ENCODE measurements around the gene RBM20. TPM values are rescaled to one million over a fixed set of nuclear protein-coding genes. Genes with fewer than 3 reads are reported as not detected.
A peak's percentile ranks its signal among the peaks of the same experiment; 100 is the strongest.

RBM20 gene
- total RNA-seq, 2 experiments from 2014 or later: 0.38 to 0.72 TPM

- peaks cover 4% of the 10 kb centered on the region for H3K9me3 Mint-ChIP-seq
- intact Hi-C loops (cut with micrococcal nuclease): no loop called here
- POLR2A ChIA-PET: interaction anchor here (0.9 to 2.1 kb wide), 4 partner anchors 10 to 76 kb away, joined by 3 to 7 read pairs (median 4); no protein-coding TSS in a partner anchor
- H3K27me3 Mint-ChIP-seq: no peaks in the 10 kb centered on the region
- TF ChIP-seq, protein P1, sequence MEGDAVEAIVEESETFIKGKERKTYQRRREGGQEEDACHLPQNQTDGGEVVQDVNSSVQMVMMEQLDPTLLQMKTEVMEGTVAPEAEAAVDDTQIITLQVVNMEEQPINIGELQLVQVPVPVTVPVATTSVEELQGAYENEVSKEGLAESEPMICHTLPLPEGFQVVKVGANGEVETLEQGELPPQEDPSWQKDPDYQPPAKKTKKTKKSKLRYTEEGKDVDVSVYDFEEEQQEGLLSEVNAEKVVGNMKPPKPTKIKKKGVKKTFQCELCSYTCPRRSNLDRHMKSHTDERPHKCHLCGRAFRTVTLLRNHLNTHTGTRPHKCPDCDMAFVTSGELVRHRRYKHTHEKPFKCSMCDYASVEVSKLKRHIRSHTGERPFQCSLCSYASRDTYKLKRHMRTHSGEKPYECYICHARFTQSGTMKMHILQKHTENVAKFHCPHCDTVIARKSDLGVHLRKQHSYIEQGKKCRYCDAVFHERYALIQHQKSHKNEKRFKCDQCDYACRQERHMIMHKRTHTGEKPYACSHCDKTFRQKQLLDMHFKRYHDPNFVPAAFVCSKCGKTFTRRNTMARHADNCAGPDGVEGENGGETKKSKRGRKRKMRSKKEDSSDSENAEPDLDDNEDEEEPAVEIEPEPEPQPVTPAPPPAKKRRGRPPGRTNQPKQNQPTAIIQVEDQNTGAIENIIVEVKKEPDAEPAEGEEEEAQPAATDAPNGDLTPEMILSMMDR (IDR thresholded peaks at IDR 0.05): no peak
- H3K4me1 Mint-ChIP-seq (ENCODE audit: low read depth): peaks cover 68% of the 10 kb centered on the region
- H3K4me3 Mint-ChIP-seq: no peak overlapping the region
- ATAC-seq: peak; percentile 57
- peak overlapping the region; percentile 55 for H3K27ac Mint-ChIP-seq
- peak; percentile 52 for DNase-seq
- no peaks in the 10 kb centered on the region for H3K36me3 Mint-ChIP-seq (ENCODE audit: low read depth)
- CTCF ChIA-PET: no interaction called here
Observed at GRCh38 chr10:110850099-110850498, 206.0 kb downstream of the RBM20 start.

DNA sequence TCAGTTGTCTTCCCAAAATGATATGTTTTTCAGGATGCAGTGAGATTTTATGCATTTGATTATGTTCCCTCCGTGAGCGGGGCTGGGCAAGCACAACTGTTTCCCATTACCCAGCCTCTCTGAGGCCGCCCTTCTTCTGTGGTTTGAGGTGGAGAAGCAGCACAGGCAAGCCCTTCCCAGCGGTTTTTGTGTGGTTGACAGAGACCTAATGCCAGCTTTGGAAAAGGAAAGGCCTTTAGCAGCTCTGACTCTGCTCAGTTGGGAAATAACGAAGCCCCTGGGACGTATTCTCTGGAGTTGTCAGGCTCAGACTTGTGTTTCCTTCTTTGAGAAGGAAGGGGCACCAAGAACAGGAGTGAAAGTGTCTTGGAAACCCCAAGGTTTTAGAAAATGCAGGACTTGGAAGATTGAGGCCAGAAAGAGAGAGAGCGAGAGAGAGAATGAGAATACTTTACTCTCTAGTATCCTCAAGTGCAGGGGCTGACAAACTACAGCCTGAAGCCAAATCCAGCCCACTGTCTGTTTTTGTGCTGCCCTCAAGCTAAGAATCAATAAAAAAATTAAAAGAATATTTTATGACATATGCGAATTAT lies 207.0 kb downstream of the RBM20 start:
- Mint-ChIP-seq H3K4me3 (peak overlapping the region; percentile 38), H3K36me3 (ENCODE audit: low read depth) (peaks cover 2% of the 10 kb centered on the region), H3K27ac (peak overlapping the region; percentile 65), H3K9me3 (peaks cover 8% of the 10 kb centered on the region), H3K27me3 (no peaks in the 10 kb centered on the region), H3K4me1 (ENCODE audit: low read depth) (peaks cover 63% of the 10 kb centered on the region)
- TF ChIP-seq, protein P1 (IDR thresholded peaks at IDR 0.05): no peak
- POLR2A ChIA-PET: interaction anchor here (0.6 to 3.4 kb wide), 9 partner anchors 8 to 331 kb away, joined by 3 to 23 read pairs (median 5); no protein-coding TSS in a partner anchor
- ATAC-seq: no peak
- intact Hi-C loops (cut with micrococcal nuclease): no loop called here
- DNase-seq: peak; percentile 34
- CTCF ChIA-PET: interaction anchor here (1.2 to 2.4 kb wide), 3 partner anchors 7 to 64 kb away, joined by 3 to 15 read pairs (median 8); no protein-coding TSS in a partner anchor

GRCh38 chr10:110852255-110852896 lies 208.2 kb downstream of the RBM20 start:
- Mint-ChIP-seq H3K9me3 (peaks cover 8% of the 10 kb centered on the region), H3K4me3 (peak overlapping the region; percentile 54), H3K27me3 (no peaks in the 10 kb centered on the region), H3K27ac (peak overlapping the region; percentile 78), H3K4me1 (ENCODE audit: low read depth) (peaks cover 67% of the 10 kb centered on the region), H3K36me3 (ENCODE audit: low read depth) (peaks cover 5% of the 10 kb centered on the region)
- intact Hi-C loops (cut with micrococcal nuclease): no loop called here
- peak; percentile 71 for ATAC-seq
- CTCF ChIA-PET: interaction anchor here (0.7 to 2.4 kb wide), 9 partner anchors 9 to 224 kb away, joined by 3 to 15 read pairs (median 3); partner anchors contain the start of gene ADRA2A
- DNase-seq: peak; percentile 76
- TF ChIP-seq, protein P1 (IDR thresholded peaks at IDR 0.05): no peak
- POLR2A ChIA-PET: interaction anchor here (1.2 to 3.4 kb wide), 7 partner anchors 9 to 104 kb away, joined by 3 to 23 read pairs (median 5); no protein-coding TSS in a partner anchor

- ChIA-PET POLR2A (interaction anchor here (0.8 to 3.4 kb wide), 8 partner anchors 8 to 105 kb away, joined by 3 to 23 read pairs (median 4); no protein-coding TSS in a partner anchor), CTCF (interaction anchor here (0.7 to 2.4 kb wide), 8 partner anchors 9 to 224 kb away, joined by 3 to 15 read pairs (median 4); partner anchors contain the start of gene ADRA2A)
- no peak for ATAC-seq
- Mint-ChIP-seq H3K4me3 (peak overlapping the region; percentile 54), H3K4me1 (ENCODE audit: low read depth) (peaks cover 70% of the 10 kb centered on the region), H3K27me3 (no peaks in the 10 kb centered on the region), H3K9me3 (peaks cover 8% of the 10 kb centered on the region), H3K36me3 (ENCODE audit: low read depth) (peaks cover 6% of the 10 kb centered on the region), H3K27ac (peak overlapping the region; percentile 78)
- DNase-seq: no peak
- TF ChIP-seq, protein P1 (IDR thresholded peaks at IDR 0.05): no peak
- intact Hi-C loops (cut with micrococcal nuclease): no loop called here
Observed at GRCh38 chr10:110852947-110853346, 208.8 kb downstream of the RBM20 start.
